Measurements from ENCODE around the gene TEDC1.

Gene TEDC1

DNA sequence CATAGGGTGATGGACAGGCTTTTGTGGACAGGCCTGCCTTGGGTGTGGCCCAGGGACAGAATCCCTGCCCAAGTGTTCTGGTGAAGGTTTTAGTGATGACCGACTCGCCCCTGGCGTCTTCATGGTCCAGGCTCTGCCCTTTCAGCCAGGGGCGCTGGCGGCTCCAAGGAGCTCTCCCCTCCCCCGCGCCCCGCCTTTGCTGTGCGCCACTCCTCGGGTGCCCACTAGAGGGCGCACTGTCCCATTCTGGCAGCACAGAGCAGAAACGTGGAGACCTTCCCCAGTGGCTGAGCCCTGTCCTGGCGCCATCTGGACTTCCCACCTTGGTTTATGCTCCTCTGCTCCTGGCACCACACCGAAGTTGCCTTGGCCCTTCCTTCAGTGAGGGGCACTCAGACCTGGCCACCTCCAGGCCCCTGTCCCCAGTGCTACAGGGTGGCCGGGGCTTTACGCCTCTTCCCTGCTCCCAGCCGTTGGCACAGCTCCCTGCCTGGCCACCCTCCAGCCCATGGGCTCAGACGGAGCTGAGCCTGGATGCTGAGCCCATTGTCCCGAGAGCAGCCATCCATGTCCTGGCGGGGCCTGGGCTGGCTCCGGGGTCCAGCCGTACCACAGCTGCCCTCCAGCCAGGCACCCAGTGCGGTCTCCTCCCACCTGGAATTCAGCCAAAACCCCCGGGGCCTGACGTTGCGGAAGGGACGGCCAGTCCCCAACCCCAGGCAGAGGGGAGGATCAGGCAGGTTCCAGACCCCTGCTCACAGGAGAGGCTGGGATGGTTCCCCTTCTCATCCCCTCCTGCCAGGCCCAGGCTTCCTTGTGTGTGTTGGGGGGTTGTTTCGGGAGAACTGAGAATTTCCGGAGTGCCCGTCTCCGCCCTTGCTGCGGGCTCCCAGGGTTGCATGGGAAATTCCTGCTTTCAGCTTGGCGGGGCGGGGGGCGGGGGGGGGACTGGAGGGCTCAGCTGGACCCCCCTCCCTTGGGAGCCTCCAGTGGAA, 9.9 kb upstream of the TEDC1 start:
- no peaks in the 10 kb centered on the region for H3K9me3 ChIP-seq (replicated peaks; ENCODE audit: insufficient read depth, low read length)
- peak overlapping the region; percentile 61 for H3K27ac ChIP-seq (ENCODE audit: low read length)
- H3K4me2 ChIP-seq (ENCODE audit: low read depth, low read length): peak overlapping the region; percentile 99
- no peaks in the 10 kb centered on the region for H3K36me3 ChIP-seq (replicated peaks; ENCODE audit: insufficient read depth, low read length)
- peak overlapping the region; percentile 98 for H3K9ac ChIP-seq (ENCODE audit: low read length)
- no peaks in the 10 kb centered on the region for H3K9me2 ChIP-seq (replicated peaks; ENCODE audit: insufficient read depth, low read length)
- peak overlapping the region; percentile 34; the same call in 1 of the 2 replicates for H2AFZ ChIP-seq (ENCODE audit: low read length)
- H3K79me2 ChIP-seq (ENCODE audit: low read length): no peaks in the 10 kb centered on the region
- H3K4me1 ChIP-seq (ENCODE audit: low read length): peaks cover 6% of the 10 kb centered on the region; the same call in 1 of the 2 replicates
- DNase-seq: peak; percentile 53
- peak overlapping the region; percentile 64 for H3K4me3 ChIP-seq (ENCODE audit: low read length)
- no peaks in the 10 kb centered on the region for H4K20me1 ChIP-seq (ENCODE audit: insufficient read depth, low read length)
- peaks cover 38% of the 10 kb centered on the region for H3K27me3 ChIP-seq (replicated peaks; ENCODE audit: insufficient read depth, low read length)
- TF ChIP-seq, protein P1, sequence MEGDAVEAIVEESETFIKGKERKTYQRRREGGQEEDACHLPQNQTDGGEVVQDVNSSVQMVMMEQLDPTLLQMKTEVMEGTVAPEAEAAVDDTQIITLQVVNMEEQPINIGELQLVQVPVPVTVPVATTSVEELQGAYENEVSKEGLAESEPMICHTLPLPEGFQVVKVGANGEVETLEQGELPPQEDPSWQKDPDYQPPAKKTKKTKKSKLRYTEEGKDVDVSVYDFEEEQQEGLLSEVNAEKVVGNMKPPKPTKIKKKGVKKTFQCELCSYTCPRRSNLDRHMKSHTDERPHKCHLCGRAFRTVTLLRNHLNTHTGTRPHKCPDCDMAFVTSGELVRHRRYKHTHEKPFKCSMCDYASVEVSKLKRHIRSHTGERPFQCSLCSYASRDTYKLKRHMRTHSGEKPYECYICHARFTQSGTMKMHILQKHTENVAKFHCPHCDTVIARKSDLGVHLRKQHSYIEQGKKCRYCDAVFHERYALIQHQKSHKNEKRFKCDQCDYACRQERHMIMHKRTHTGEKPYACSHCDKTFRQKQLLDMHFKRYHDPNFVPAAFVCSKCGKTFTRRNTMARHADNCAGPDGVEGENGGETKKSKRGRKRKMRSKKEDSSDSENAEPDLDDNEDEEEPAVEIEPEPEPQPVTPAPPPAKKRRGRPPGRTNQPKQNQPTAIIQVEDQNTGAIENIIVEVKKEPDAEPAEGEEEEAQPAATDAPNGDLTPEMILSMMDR (IDR thresholded peaks at IDR 0.05; ENCODE audit: low read length): peak; percentile 83
- TF ChIP-seq EZH2phosphoT487 (IDR thresholded peaks at IDR 0.05; ENCODE audit: low read length): no peak
- H3F3A ChIP-seq (ENCODE audit: insufficient read depth, low read length): no peaks in the 10 kb centered on the region

DNA sequence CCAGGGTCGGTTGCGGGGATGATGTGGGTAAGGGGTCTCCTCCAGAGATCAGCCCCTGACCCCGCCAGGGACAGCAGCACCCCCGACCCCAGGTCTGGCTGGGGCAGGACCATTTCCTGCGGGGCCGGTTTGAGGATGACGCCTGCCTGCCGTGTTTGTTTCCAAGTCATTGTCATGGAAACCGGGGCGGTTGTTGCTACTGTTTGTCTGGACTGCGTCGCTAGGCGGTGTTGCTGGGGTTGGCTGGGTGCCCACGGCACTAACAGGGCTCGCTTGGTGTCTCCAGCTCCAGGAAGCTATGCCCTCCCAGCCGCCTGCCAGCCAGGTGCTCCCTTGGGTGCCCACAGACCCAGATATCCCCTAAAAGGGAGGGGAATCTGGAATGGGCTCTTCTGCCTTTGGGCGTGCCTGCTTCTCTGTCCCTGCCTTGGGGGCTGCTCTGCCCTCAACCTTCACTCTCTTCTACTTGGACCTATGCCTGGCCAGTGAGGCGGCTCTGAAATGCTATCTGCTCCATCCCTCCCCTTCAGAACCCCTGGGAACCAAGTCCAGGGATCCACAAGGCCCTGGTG, 9.1 kb upstream of the TEDC1 start:
- peak overlapping the region; percentile 47; the same call in 1 of the 2 replicates for H3K27ac ChIP-seq (ENCODE audit: low read length)
- no peaks in the 10 kb centered on the region for H3K79me2 ChIP-seq (ENCODE audit: low read length)
- no peaks in the 10 kb centered on the region for H3K36me3 ChIP-seq (replicated peaks; ENCODE audit: insufficient read depth, low read length)
- no peaks in the 10 kb centered on the region for H3K9me3 ChIP-seq (replicated peaks; ENCODE audit: insufficient read depth, low read length)
- H3K4me2 ChIP-seq (ENCODE audit: low read depth, low read length): peak overlapping the region; percentile 55; the same call in 1 of the 2 replicates
- H3K9ac ChIP-seq (ENCODE audit: low read length): peak overlapping the region; percentile 98
- peaks cover 33% of the 10 kb centered on the region for H3K27me3 ChIP-seq (replicated peaks; ENCODE audit: insufficient read depth, low read length)
- H3K9me2 ChIP-seq (replicated peaks; ENCODE audit: insufficient read depth, low read length): no peaks in the 10 kb centered on the region
- H3K4me3 ChIP-seq (ENCODE audit: low read length): no peak overlapping the region
- no peak overlapping the region for H2AFZ ChIP-seq (ENCODE audit: low read length)
- peaks cover 6% of the 10 kb centered on the region; the same call in 1 of the 2 replicates for H3K4me1 ChIP-seq (ENCODE audit: low read length)
- no peaks in the 10 kb centered on the region for H3F3A ChIP-seq (ENCODE audit: insufficient read depth, low read length)
- no peaks in the 10 kb centered on the region for H4K20me1 ChIP-seq (ENCODE audit: insufficient read depth, low read length)
- TF ChIP-seq EZH2phosphoT487 (IDR thresholded peaks at IDR 0.05; ENCODE audit: low read length): no peak
- TF ChIP-seq EZH2 (optimal IDR thresholded peaks at IDR 0.05; ENCODE audit: low read depth, low read length): no peak
- TF ChIP-seq, protein P1 (IDR thresholded peaks at IDR 0.05; ENCODE audit: low read length): no peak
- DNase-seq: peak; percentile 84

DNA sequence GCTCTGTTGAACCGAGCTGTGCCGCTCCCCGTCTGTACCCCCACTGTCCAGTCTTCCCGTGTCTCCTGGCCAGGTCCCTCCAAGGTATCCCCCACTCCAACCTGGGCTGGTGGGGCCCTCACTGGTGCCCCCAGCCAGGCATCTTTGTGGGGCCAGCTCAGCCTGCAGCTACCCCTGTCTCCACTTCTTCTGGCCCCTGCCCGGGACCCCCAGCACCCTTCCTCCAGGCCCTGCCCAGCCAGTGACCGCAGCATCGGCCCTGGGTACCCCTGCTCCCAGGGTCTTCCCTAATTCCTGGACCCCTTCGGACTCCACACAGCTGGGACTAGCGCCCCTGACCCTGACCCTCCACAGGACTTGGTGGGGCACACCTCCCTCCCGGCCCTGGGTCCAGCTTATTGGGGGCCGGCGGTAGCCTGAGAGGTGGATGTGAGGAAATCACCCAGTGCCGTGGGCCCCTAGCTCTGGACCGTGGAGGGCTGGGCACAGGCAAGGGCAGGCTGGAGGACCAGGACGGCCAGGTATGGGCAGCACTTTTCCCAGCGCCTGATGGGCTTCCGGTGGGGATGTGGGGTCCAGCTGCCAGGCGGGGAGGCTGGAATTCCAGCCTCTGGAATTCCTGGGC, 8.4 kb upstream of the TEDC1 start:
- no peaks in the 10 kb centered on the region for H3K36me3 ChIP-seq (replicated peaks; ENCODE audit: insufficient read depth, low read length)
- H3K9me2 ChIP-seq (replicated peaks; ENCODE audit: insufficient read depth, low read length): no peaks in the 10 kb centered on the region
- H3K4me2 ChIP-seq (ENCODE audit: low read depth, low read length): peak overlapping the region; percentile 55; the same call in 1 of the 2 replicates
- no peaks in the 10 kb centered on the region for H4K20me1 ChIP-seq (ENCODE audit: insufficient read depth, low read length)
- peak overlapping the region; percentile 47; the same call in 1 of the 2 replicates for H3K27ac ChIP-seq (ENCODE audit: low read length)
- TF ChIP-seq EZH2phosphoT487 (IDR thresholded peaks at IDR 0.05; ENCODE audit: low read length): no peak
- TF ChIP-seq, protein P1 (IDR thresholded peaks at IDR 0.05; ENCODE audit: low read length): no peak
- TF ChIP-seq EZH2 (optimal IDR thresholded peaks at IDR 0.05; ENCODE audit: low read depth, low read length): no peak
- no peak overlapping the region for H2AFZ ChIP-seq (ENCODE audit: low read length)
- H3K79me2 ChIP-seq (ENCODE audit: low read length): no peaks in the 10 kb centered on the region
- peaks cover 29% of the 10 kb centered on the region for H3K27me3 ChIP-seq (replicated peaks; ENCODE audit: insufficient read depth, low read length)
- peak overlapping the region; percentile 98 for H3K9ac ChIP-seq (ENCODE audit: low read length)
- no peak for DNase-seq
- no peaks in the 10 kb centered on the region for H3K9me3 ChIP-seq (replicated peaks; ENCODE audit: insufficient read depth, low read length)
- peaks cover 6% of the 10 kb centered on the region; the same call in 1 of the 2 replicates for H3K4me1 ChIP-seq (ENCODE audit: low read length)
- H3F3A ChIP-seq (ENCODE audit: insufficient read depth, low read length): no peaks in the 10 kb centered on the region
- H3K4me3 ChIP-seq (ENCODE audit: low read length): no peak overlapping the region
